Measurements from ENCODE around the gene XXYLT1. TPM values are rescaled to one million over a fixed set of nuclear protein-coding genes. Genes with fewer than 3 reads are reported as not detected.

XXYLT1 gene
- total and polyA plus RNA-seq, 2 donors from 2014 or later, result 5.7 to 10.7 TPM

DNA sequence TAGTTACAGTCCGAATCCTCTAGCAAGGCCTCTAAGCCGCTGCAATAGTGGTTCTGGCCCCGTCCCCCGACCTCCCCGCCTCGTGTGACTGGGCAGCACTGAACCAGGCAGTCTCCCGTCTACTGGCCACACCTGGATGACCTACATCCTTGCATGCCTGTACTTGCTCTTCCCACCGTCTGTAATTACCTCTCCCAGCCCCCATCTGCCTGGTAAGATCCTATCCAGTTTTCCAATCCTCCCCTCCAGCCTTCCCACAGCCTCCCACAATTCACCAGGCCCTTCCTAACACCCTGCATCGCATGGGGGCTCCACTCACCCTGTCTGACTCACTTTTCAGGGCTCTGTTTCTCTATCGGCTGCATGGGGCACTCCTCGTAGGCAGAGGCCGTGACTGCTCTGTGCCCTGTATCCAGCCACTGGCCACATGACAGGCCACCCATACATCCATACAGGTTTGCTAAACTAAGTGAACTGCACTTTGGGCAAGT lies 32.8 kb downstream of the XXYLT1 start:
- peaks cover 0 to 14% (median 3%) of the 10 kb centered on the region in 3 donors for H3K4me1 ChIP-seq (ENCODE audit: control insufficient read depth in 2 of 3, insufficient read depth in 2 of 3, low read depth in 1 of 3, low read length in 3 of 3)
- peaks cover 0 to 9% (median 0%) of the 10 kb centered on the region in 3 donors for H3K9me3 ChIP-seq (ENCODE audit: control insufficient read depth in 2 of 3, insufficient read depth in 1 of 3, low read length in 3 of 3)
- DNase-seq, result peak in 4 of 5 donors; percentile 56 to 72 (median 68)
- H3K36me3 ChIP-seq (ENCODE audit: control insufficient read depth in 2 of 3, insufficient read depth in 3 of 3, low read length in 3 of 3), result no peaks in the 10 kb centered on the region
- FAIRE-seq, result no peak
- peak overlapping the region; percentile 72 to 84 for H3K27ac ChIP-seq (ENCODE audit: low read depth in 2 of 2, low read length in 2 of 2)
- H3K27me3 ChIP-seq (ENCODE audit: control insufficient read depth, insufficient read depth, low read length), result no peaks in the 10 kb centered on the region
- H3K4me3 ChIP-seq (ENCODE audit: low read length in 3 of 3), result no peak overlapping the region
- TF ChIP-seq, protein P1, sequence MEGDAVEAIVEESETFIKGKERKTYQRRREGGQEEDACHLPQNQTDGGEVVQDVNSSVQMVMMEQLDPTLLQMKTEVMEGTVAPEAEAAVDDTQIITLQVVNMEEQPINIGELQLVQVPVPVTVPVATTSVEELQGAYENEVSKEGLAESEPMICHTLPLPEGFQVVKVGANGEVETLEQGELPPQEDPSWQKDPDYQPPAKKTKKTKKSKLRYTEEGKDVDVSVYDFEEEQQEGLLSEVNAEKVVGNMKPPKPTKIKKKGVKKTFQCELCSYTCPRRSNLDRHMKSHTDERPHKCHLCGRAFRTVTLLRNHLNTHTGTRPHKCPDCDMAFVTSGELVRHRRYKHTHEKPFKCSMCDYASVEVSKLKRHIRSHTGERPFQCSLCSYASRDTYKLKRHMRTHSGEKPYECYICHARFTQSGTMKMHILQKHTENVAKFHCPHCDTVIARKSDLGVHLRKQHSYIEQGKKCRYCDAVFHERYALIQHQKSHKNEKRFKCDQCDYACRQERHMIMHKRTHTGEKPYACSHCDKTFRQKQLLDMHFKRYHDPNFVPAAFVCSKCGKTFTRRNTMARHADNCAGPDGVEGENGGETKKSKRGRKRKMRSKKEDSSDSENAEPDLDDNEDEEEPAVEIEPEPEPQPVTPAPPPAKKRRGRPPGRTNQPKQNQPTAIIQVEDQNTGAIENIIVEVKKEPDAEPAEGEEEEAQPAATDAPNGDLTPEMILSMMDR (IDR thresholded peaks at IDR 0.05; ENCODE audit: borderline replicate concordance, extremely low read depth, insufficient read depth), result no peak
- no peak overlapping the region for H3K9ac ChIP-seq (ENCODE audit: low read length in 3 of 3)
- intact Hi-C loops (cut with DNase I), result no loop called here

DNA sequence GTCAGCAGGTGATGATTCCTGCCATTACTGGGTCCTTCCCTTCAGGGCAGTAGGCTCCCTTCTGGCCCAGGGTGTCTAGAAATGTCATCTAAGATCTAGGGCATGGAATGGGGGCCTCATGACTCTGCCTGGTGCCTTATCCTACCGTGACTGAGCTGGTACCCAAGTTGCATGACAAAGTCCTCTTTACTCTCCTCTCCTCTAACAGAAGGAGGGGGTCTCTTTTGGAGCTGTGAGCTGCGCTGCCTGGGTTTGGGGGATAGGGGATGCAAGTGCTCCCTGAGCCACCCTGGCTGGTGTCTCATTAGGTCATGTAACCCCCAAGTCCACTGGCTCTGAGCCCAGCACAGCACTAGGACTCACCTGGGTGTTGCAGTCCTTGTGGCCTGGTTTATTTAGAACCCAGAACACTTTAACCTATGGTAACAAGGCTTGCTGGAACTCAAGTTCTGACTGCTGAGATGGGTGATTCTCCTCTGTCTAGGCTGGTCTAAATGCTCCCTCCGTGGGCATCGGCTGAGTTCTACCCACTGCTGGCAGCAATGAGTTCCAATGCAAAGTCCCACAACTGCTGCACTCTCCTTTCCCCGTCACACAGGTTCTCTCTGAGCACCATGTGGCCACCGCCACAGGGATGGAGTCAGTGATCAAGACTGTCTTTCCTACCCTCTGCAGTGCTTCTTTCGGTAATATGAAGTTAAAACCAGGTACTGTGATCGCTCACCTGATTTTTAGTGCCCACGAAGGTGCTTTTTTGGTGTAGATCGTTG lies 34.0 kb downstream of the XXYLT1 start:
- FAIRE-seq (no peak), DNase-seq (no peak)
- TF ChIP-seq, protein P1 (IDR thresholded peaks at IDR 0.05; ENCODE audit: borderline replicate concordance, extremely low read depth, insufficient read depth), result no peak
- no peaks in the 10 kb centered on the region for H3K36me3 ChIP-seq (ENCODE audit: control insufficient read depth in 2 of 3, insufficient read depth in 3 of 3, low read length in 3 of 3)
- peaks cover 0 to 14% (median 3%) of the 10 kb centered on the region in 3 donors for H3K4me1 ChIP-seq (ENCODE audit: control insufficient read depth in 2 of 3, insufficient read depth in 2 of 3, low read depth in 1 of 3, low read length in 3 of 3)
- intact Hi-C loops (cut with DNase I), result no loop called here
- H3K9me3 ChIP-seq (ENCODE audit: control insufficient read depth in 2 of 3, insufficient read depth in 1 of 3, low read length in 3 of 3), result peaks cover 0 to 9% (median 0%) of the 10 kb centered on the region in 3 donors
- no peaks in the 10 kb centered on the region for H3K27me3 ChIP-seq (ENCODE audit: control insufficient read depth, insufficient read depth, low read length)
- no peak overlapping the region for H3K27ac ChIP-seq (ENCODE audit: low read depth in 2 of 2, low read length in 2 of 2)
- no peak overlapping the region for H3K4me3 ChIP-seq (ENCODE audit: low read length in 3 of 3)
- H3K9ac ChIP-seq (ENCODE audit: low read length in 3 of 3), result no peak overlapping the region

DNA sequence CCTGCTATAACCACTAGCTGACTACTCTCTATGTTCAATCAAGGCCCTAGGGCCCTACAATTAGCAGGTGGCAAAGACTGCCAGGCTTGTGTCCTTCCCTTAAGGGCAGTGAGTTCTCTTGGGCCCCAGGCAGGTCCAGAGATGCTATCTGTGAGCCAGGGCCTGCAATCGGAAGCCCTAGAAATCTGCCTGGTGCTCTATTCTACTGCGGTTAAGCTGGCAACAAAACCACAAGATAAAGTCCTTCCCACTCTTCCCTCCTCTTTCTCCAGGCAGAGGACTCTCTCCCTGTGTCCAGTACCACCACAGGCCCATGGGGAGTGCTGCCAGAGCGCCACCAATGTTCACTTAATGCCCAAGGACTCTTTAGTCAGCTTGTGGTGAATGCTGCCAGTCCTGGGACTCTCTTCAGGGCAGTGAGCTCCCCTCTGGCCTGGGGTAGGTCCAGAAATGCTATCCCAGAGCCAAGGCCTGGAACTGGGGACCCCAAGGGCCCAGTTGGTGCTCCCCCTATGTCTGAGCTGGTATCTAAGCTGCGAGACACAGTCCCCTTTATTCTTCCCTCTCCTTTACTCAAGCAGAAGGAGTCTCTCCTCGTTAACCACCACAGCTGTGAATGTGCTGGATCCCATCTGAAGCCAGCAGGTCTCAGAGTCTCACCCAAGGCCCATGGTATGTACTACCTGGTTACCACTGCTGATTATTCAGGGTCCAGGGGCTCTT lies 34.7 kb downstream of the XXYLT1 start:
- TF ChIP-seq, protein P1 (IDR thresholded peaks at IDR 0.05; ENCODE audit: borderline replicate concordance, extremely low read depth, insufficient read depth), result no peak
- Histone ChIP-seq H3K27ac (ENCODE audit: low read depth in 2 of 2, low read length in 2 of 2) (no peak overlapping the region), H3K9me3 (ENCODE audit: control insufficient read depth in 2 of 3, insufficient read depth in 1 of 3, low read length in 3 of 3) (peaks cover 0 to 9% (median 0%) of the 10 kb centered on the region in 3 donors), H3K4me3 (ENCODE audit: low read length in 3 of 3) (no peak overlapping the region), H3K9ac (ENCODE audit: low read length in 3 of 3) (no peak overlapping the region), H3K36me3 (ENCODE audit: control insufficient read depth in 2 of 3, insufficient read depth in 3 of 3, low read length in 3 of 3) (no peaks in the 10 kb centered on the region), H3K4me1 (ENCODE audit: control insufficient read depth in 2 of 3, insufficient read depth in 2 of 3, low read depth in 1 of 3, low read length in 3 of 3) (peaks cover 0 to 14% (median 3%) of the 10 kb centered on the region in 3 donors), H3K27me3 (ENCODE audit: control insufficient read depth, insufficient read depth, low read length) (no peaks in the 10 kb centered on the region)
- DNase-seq, result no peak
- intact Hi-C loops (cut with DNase I), result no loop called here
- FAIRE-seq, result no peak
